ENCODE results near the gene ECT2.
A peak's percentile ranks its signal among the peaks of the same experiment; 100 is the strongest.
"Not testable (repeated sequence)": the region's sequence is repeated elsewhere in the genome, so short reads cannot be mapped to it uniquely, and the experiment has no call there.

ECT2 gene

GRCh38 chr3:172814738-172815137 is 64.2 kb downstream of the ECT2 start:
- no peaks in the 10 kb centered on the region for H3K9me3 ChIP-seq (ENCODE audit: control insufficient read depth, low read length)
- DNase-seq (ENCODE audit: low read depth) = no peak
- H3K4me3 ChIP-seq (ENCODE audit: low read length) = no peak overlapping the region
- peaks cover 7% of the 10 kb centered on the region for H3K36me3 ChIP-seq (ENCODE audit: control insufficient read depth, insufficient read depth, low read length, severe bottlenecking)
- H3K4me1 ChIP-seq (ENCODE audit: control insufficient read depth, insufficient read depth, low read length) = no peaks in the 10 kb centered on the region
- no peak overlapping the region for H3K9ac ChIP-seq (ENCODE audit: low read length)
- H3K27me3 ChIP-seq (replicated peaks; ENCODE audit: control insufficient read depth, insufficient read depth, low read length) = no peaks in the 10 kb centered on the region

- H3K27me3 ChIP-seq (replicated peaks; ENCODE audit: control insufficient read depth, insufficient read depth, low read length) = no peaks in the 10 kb centered on the region
- H3K9ac ChIP-seq (ENCODE audit: low read length) = no peak overlapping the region
- peaks cover 7% of the 10 kb centered on the region for H3K36me3 ChIP-seq (ENCODE audit: control insufficient read depth, insufficient read depth, low read length, severe bottlenecking)
- H3K4me3 ChIP-seq (ENCODE audit: low read length) = no peak overlapping the region
- no peaks in the 10 kb centered on the region for H3K4me1 ChIP-seq (ENCODE audit: control insufficient read depth, insufficient read depth, low read length)
- no peak for DNase-seq (ENCODE audit: low read depth)
- H3K9me3 ChIP-seq (ENCODE audit: control insufficient read depth, low read length) = no peaks in the 10 kb centered on the region
Observed at GRCh38 chr3:172815857-172816256, 65.3 kb downstream of the ECT2 start.

- Histone ChIP-seq H3K9me3 (ENCODE audit: control insufficient read depth, low read length) (no peaks in the 10 kb centered on the region), H3K27me3 (replicated peaks; ENCODE audit: control insufficient read depth, insufficient read depth, low read length) (no peaks in the 10 kb centered on the region), H3K4me3 (ENCODE audit: low read length) (no peak overlapping the region), H3K36me3 (ENCODE audit: control insufficient read depth, insufficient read depth, low read length, severe bottlenecking) (peaks cover 10% of the 10 kb centered on the region), H3K9ac (ENCODE audit: low read length) (no peak overlapping the region), H3K4me1 (ENCODE audit: control insufficient read depth, insufficient read depth, low read length) (no peaks in the 10 kb centered on the region)
- DNase-seq (ENCODE audit: low read depth) = no peak
Observed at GRCh38 chr3:172816281-172816680, 65.8 kb downstream of the ECT2 start.

GRCh38 chr3:172816968-172817367 is 66.4 kb downstream of the ECT2 start:
- peaks cover 5% of the 10 kb centered on the region for H3K9me3 ChIP-seq (ENCODE audit: control insufficient read depth, low read length)
- H3K27me3 ChIP-seq (replicated peaks; ENCODE audit: control insufficient read depth, insufficient read depth, low read length) = no peaks in the 10 kb centered on the region
- H3K4me1 ChIP-seq (ENCODE audit: control insufficient read depth, insufficient read depth, low read length) = no peaks in the 10 kb centered on the region
- H3K4me3 ChIP-seq (ENCODE audit: low read length) = no peak overlapping the region
- H3K9ac ChIP-seq (ENCODE audit: low read length) = no peak overlapping the region
- H3K36me3 ChIP-seq (ENCODE audit: control insufficient read depth, insufficient read depth, low read length, severe bottlenecking) = peaks cover 14% of the 10 kb centered on the region
- no peak for DNase-seq (ENCODE audit: low read depth)

GRCh38 chr3:172820492-172820891 is 70.0 kb downstream of the ECT2 start:
- Histone ChIP-seq H3K9ac (ENCODE audit: low read length) (no peak overlapping the region), H3K27me3 (replicated peaks; ENCODE audit: control insufficient read depth, insufficient read depth, low read length) (no peaks in the 10 kb centered on the region), H3K4me1 (ENCODE audit: control insufficient read depth, insufficient read depth, low read length) (no peaks in the 10 kb centered on the region), H3K36me3 (ENCODE audit: control insufficient read depth, insufficient read depth, low read length, severe bottlenecking) (peaks cover 19% of the 10 kb centered on the region), H3K9me3 (ENCODE audit: control insufficient read depth, low read length) (peaks cover 20% of the 10 kb centered on the region), H3K4me3 (ENCODE audit: low read length) (no peak overlapping the region)
- DNase-seq (ENCODE audit: low read depth) = no peak

GRCh38 chr3:172824229-172824628 is 73.7 kb downstream of the ECT2 start:
- H3K36me3 ChIP-seq (ENCODE audit: control insufficient read depth, insufficient read depth, low read length, severe bottlenecking) = peaks cover 13% of the 10 kb centered on the region
- H3K27me3 ChIP-seq (replicated peaks; ENCODE audit: control insufficient read depth, insufficient read depth, low read length) = no peaks in the 10 kb centered on the region
- H3K4me1 ChIP-seq (ENCODE audit: control insufficient read depth, insufficient read depth, low read length) = no peaks in the 10 kb centered on the region
- H3K9ac ChIP-seq (ENCODE audit: low read length) = no peak overlapping the region
- DNase-seq (ENCODE audit: low read depth) = no peak
- H3K4me3 ChIP-seq (ENCODE audit: low read length) = no peak overlapping the region
- peaks cover 20% of the 10 kb centered on the region for H3K9me3 ChIP-seq (ENCODE audit: control insufficient read depth, low read length)

GRCh38 chr3:172827231-172827630 is 76.7 kb downstream of the ECT2 start:
- not testable (repeated sequence) for H3K4me1 ChIP-seq (ENCODE audit: control insufficient read depth, insufficient read depth, low read length); H3K36me3 ChIP-seq (ENCODE audit: control insufficient read depth, insufficient read depth, low read length, severe bottlenecking); DNase-seq (ENCODE audit: low read depth); H3K4me3 ChIP-seq (ENCODE audit: low read length); H3K27me3 ChIP-seq (replicated peaks; ENCODE audit: control insufficient read depth, insufficient read depth, low read length); H3K9ac ChIP-seq (ENCODE audit: low read length)
- H3K9me3 ChIP-seq (ENCODE audit: control insufficient read depth, low read length) = peaks cover 13% of the 10 kb centered on the region

- no peak for DNase-seq (ENCODE audit: low read depth)
- Histone ChIP-seq H3K4me1 (ENCODE audit: control insufficient read depth, insufficient read depth, low read length) (no peaks in the 10 kb centered on the region), H3K4me3 (ENCODE audit: low read length) (no peak overlapping the region), H3K9ac (ENCODE audit: low read length) (no peak overlapping the region), H3K9me3 (ENCODE audit: control insufficient read depth, low read length) (no peaks in the 10 kb centered on the region), H3K27me3 (replicated peaks; ENCODE audit: control insufficient read depth, insufficient read depth, low read length) (peaks cover 14% of the 10 kb centered on the region), H3K36me3 (ENCODE audit: control insufficient read depth, insufficient read depth, low read length, severe bottlenecking) (no peaks in the 10 kb centered on the region)
Observed at GRCh38 chr3:172832983-172833382, 82.5 kb downstream of the ECT2 start.

GRCh38 chr3:172836390-172836997 is 86.0 kb downstream of the ECT2 start:
- peak; percentile 66 for DNase-seq (ENCODE audit: low read depth)
- Histone ChIP-seq H3K4me3 (ENCODE audit: low read length) (no peak overlapping the region), H3K9ac (ENCODE audit: low read length) (no peak overlapping the region), H3K36me3 (ENCODE audit: control insufficient read depth, insufficient read depth, low read length, severe bottlenecking) (no peaks in the 10 kb centered on the region), H3K9me3 (ENCODE audit: control insufficient read depth, low read length) (no peaks in the 10 kb centered on the region), H3K27me3 (replicated peaks; ENCODE audit: control insufficient read depth, insufficient read depth, low read length) (peaks cover 40% of the 10 kb centered on the region), H3K4me1 (ENCODE audit: control insufficient read depth, insufficient read depth, low read length) (no peaks in the 10 kb centered on the region)

- H3K9me3 ChIP-seq (ENCODE audit: control insufficient read depth, low read length) = no peaks in the 10 kb centered on the region
- no peaks in the 10 kb centered on the region for H3K36me3 ChIP-seq (ENCODE audit: control insufficient read depth, insufficient read depth, low read length, severe bottlenecking)
- no peak for DNase-seq (ENCODE audit: low read depth)
- H3K4me3 ChIP-seq (ENCODE audit: low read length) = no peak overlapping the region
- H3K27me3 ChIP-seq (replicated peaks; ENCODE audit: control insufficient read depth, insufficient read depth, low read length) = peaks cover 69% of the 10 kb centered on the region
- no peaks in the 10 kb centered on the region for H3K4me1 ChIP-seq (ENCODE audit: control insufficient read depth, insufficient read depth, low read length)
- no peak overlapping the region for H3K9ac ChIP-seq (ENCODE audit: low read length)
Observed at GRCh38 chr3:172839679-172840078, 89.2 kb downstream of the ECT2 start.

- Histone ChIP-seq H3K4me3 (ENCODE audit: low read length) (no peak overlapping the region), H3K27me3 (replicated peaks; ENCODE audit: control insufficient read depth, insufficient read depth, low read length) (peaks cover 75% of the 10 kb centered on the region), H3K36me3 (ENCODE audit: control insufficient read depth, insufficient read depth, low read length, severe bottlenecking) (no peaks in the 10 kb centered on the region), H3K9ac (ENCODE audit: low read length) (no peak overlapping the region), H3K4me1 (ENCODE audit: control insufficient read depth, insufficient read depth, low read length) (no peaks in the 10 kb centered on the region), H3K9me3 (ENCODE audit: control insufficient read depth, low read length) (no peaks in the 10 kb centered on the region)
- DNase-seq (ENCODE audit: low read depth) = no peak
Observed at GRCh38 chr3:172840463-172840862, 89.9 kb downstream of the ECT2 start.

- Histone ChIP-seq H3K4me3 (ENCODE audit: low read length) (no peak overlapping the region), H3K9ac (ENCODE audit: low read length) (no peak overlapping the region), H3K4me1 (ENCODE audit: control insufficient read depth, insufficient read depth, low read length) (no peaks in the 10 kb centered on the region), H3K27me3 (replicated peaks; ENCODE audit: control insufficient read depth, insufficient read depth, low read length) (peaks cover 76% of the 10 kb centered on the region), H3K36me3 (ENCODE audit: control insufficient read depth, insufficient read depth, low read length, severe bottlenecking) (no peaks in the 10 kb centered on the region), H3K9me3 (ENCODE audit: control insufficient read depth, low read length) (no peaks in the 10 kb centered on the region)
- DNase-seq (ENCODE audit: low read depth) = no peak
Observed at GRCh38 chr3:172840913-172841312, 90.4 kb downstream of the ECT2 start.
